GM19239 (cell line): ENCODE results near the gene OR52D1.

Experiments used
- DNase-seq: peaks from one replicate; pipeline ENCODE4 v3.0.0; 2011; ENCODE audit warnings: low spot score; ENCODE audit not compliant: insufficient read length
- FAIRE-seq: peaks from 2 replicates; lab custom pipeline; 2011; peaks lifted over from hg19 to GRCh38; lab: Jason Lieb, UNC

The OR52D1 gene

GRCh38 chr11:5488385-5488784 lies at the start of gene OR52D1:
TSS of gene OR52D1 (plus strand) at chr11:5488685. CDS start at chr11:5488707, 22 bp downstream.
- FAIRE-seq = no peak
- DNase-seq = no peak

- DNase-seq = no peak
- FAIRE-seq = no peak
Observed at GRCh38 chr11:5441414-5441813, 47.1 kb upstream of the OR52D1 start, which contains the start of gene OR51I1. TSS of gene OR51I1 (minus strand) at chr11:5441514. CDS start at chr11:5441514, 0 bp downstream.

- no peak for DNase-seq
- no peak for FAIRE-seq
Observed at GRCh38 chr11:5443835-5444393, 44.6 kb upstream of the OR52D1 start.

- DNase-seq (no peak), FAIRE-seq (no peak)
Observed at GRCh38 chr11:5449023-5449422, 39.5 kb upstream of the OR52D1 start, which contains the start of gene OR51I2. TSS of gene OR51I2 (plus strand) at chr11:5449323. CDS start at chr11:5453489, 4,166 bp downstream.

- DNase-seq (no peak), FAIRE-seq (no peak)
Observed at GRCh38 chr11:5449432-5449831, 39.1 kb upstream of the OR52D1 start.

GRCh38 chr11:5460983-5461621 lies 27.4 kb upstream of the OR52D1 start:
- no peak for FAIRE-seq
- DNase-seq = no peak

- FAIRE-seq (no peak), DNase-seq (no peak)
Observed at GRCh38 chr11:5467527-5467926, 21.0 kb upstream of the OR52D1 start.

- DNase-seq = no peak
- FAIRE-seq = no peak
Observed at GRCh38 chr11:5473921-5474320, 14.6 kb upstream of the OR52D1 start.

- FAIRE-seq (peak; percentile 65), DNase-seq (peak; percentile 33)
Observed at GRCh38 chr11:5476186-5476819, 12.2 kb upstream of the OR52D1 start.

GRCh38 chr11:5486003-5486402 lies 2.5 kb upstream of the OR52D1 start:
- no peak for DNase-seq
- FAIRE-seq = no peak

GRCh38 chr11:5486421-5486820 lies 2.1 kb upstream of the OR52D1 start:
- FAIRE-seq (no peak), DNase-seq (no peak)

GRCh38 chr11:5488798-5489399 lies 414 bp downstream of the OR52D1 start:
- FAIRE-seq (no peak), DNase-seq (no peak)

- DNase-seq (no peak), FAIRE-seq (no peak)
Observed at GRCh38 chr11:5489576-5490357, 1.3 kb downstream of the OR52D1 start.

GRCh38 chr11:5499671-5500070 lies 11.2 kb downstream of the OR52D1 start:
- DNase-seq = no peak
- FAIRE-seq = no peak

- DNase-seq (no peak), FAIRE-seq (no peak)
Observed at GRCh38 chr11:5500393-5500801, 11.9 kb downstream of the OR52D1 start.

GRCh38 chr11:5504403-5504921 lies 16.0 kb downstream of the OR52D1 start:
- no peak for FAIRE-seq
- no peak for DNase-seq

GRCh38 chr11:5505363-5506048 lies 17.0 kb downstream of the OR52D1 start:
- FAIRE-seq (no peak), DNase-seq (no peak)

GRCh38 chr11:5507177-5507932 lies 18.9 kb downstream of the OR52D1 start:
- FAIRE-seq (no peak), DNase-seq (no peak)

- DNase-seq (no peak), FAIRE-seq (no peak)
Observed at GRCh38 chr11:5507933-5508305, 19.4 kb downstream of the OR52D1 start.
